ENCODE measurements around the gene SRSF11. TPM values are rescaled to one million over a fixed set of nuclear protein-coding genes. Genes with fewer than 3 reads are reported as not detected.
A peak's percentile ranks its signal among the peaks of the same experiment; 100 is the strongest.
"Not testable (repeated sequence)": the region's sequence is repeated elsewhere in the genome, so short reads cannot be mapped to it uniquely, and the experiment has no call there.

Gene SRSF11, protein sequence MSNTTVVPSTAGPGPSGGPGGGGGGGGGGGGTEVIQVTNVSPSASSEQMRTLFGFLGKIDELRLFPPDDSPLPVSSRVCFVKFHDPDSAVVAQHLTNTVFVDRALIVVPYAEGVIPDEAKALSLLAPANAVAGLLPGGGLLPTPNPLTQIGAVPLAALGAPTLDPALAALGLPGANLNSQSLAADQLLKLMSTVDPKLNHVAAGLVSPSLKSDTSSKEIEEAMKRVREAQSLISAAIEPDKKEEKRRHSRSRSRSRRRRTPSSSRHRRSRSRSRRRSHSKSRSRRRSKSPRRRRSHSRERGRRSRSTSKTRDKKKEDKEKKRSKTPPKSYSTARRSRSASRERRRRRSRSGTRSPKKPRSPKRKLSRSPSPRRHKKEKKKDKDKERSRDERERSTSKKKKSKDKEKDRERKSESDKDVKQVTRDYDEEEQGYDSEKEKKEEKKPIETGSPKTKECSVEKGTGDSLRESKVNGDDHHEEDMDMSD
- total RNA-seq (120 TPM), polyA plus RNA-seq (ENCODE audit: insufficient read depth in 1 of 8, insufficient read length in 8 of 8, low replicate concordance in 1 of 8) (100 to 1,000 TPM; 164 to 235 (median 179) TPM)
- long read RNA-seq, donor 1, partial matches to known transcripts, result 10 of 15 reads
- long read RNA-seq, donor 1, other reads (novel, unspliced or antisense), result 0 of 15 reads
- long read RNA-seq, donor 2, partial matches to known transcripts, result 0 of 5 reads
- long read RNA-seq, donor 2, other reads (novel, unspliced or antisense), result 0 of 5 reads
- long read RNA-seq, donor 3, full-length matches to known transcripts, result 20 of 80 reads
- long read RNA-seq, donor 3, partial matches to known transcripts, result 55 of 80 reads
- long read RNA-seq, donor 3, other reads (novel, unspliced or antisense), result 5 of 80 reads
- long read RNA-seq, donor 4, partial matches to known transcripts, result 0 of 4 reads
- long read RNA-seq, donor 4, other reads (novel, unspliced or antisense), result 0 of 4 reads
- long read RNA-seq, donor 5, full-length matches to known transcripts, result 38 of 220 reads
- long read RNA-seq, donor 5, partial matches to known transcripts, result 174 of 220 reads
- long read RNA-seq, donor 5, other reads (novel, unspliced or antisense), result 8 of 220 reads
- long read RNA-seq, donor 6, full-length matches to known transcripts, result 23 of 144 reads
- long read RNA-seq, donor 6, partial matches to known transcripts, result 121 of 144 reads
- long read RNA-seq, donor 6, other reads (novel, unspliced or antisense), result 0 of 144 reads
- long read RNA-seq, donor 7, full-length matches to known transcripts, result 23 of 70 reads
- long read RNA-seq, donor 7, partial matches to known transcripts, result 47 of 70 reads
- long read RNA-seq, donor 7, other reads (novel, unspliced or antisense), result 0 of 70 reads
- long read RNA-seq, donor 8, full-length matches to known transcripts, result 7 of 40 reads
- long read RNA-seq, donor 8, partial matches to known transcripts, result 33 of 40 reads
- long read RNA-seq, donor 8, other reads (novel, unspliced or antisense), result 0 of 40 reads
- long read RNA-seq, donor 9, full-length matches to known transcripts, result 12 of 37 reads
- long read RNA-seq, donor 9, partial matches to known transcripts, result 25 of 37 reads
- long read RNA-seq, donor 9, other reads (novel, unspliced or antisense), result 0 of 37 reads
- long read RNA-seq, donor 10, transcript SRSF11-201 (10 exons, 3,034 nt), result major isoform, 8 of 137 reads
- long read RNA-seq, donor 10, transcript SRSF11-206 (2 exons, 3,501 nt), result minor isoform, 6 of 137 reads
- long read RNA-seq, donor 10, transcript SRSF11-216 (3 exons, 784 nt), result minor isoform, 7 of 137 reads
- long read RNA-seq, donor 10, partial matches to known transcripts, result 111 of 137 reads
- long read RNA-seq, donor 10, other reads (novel, unspliced or antisense), result 0 of 137 reads
- long read RNA-seq, donor 11, transcript SRSF11-201 (10 exons, 3,034 nt), result major isoform, 9 of 67 reads
- long read RNA-seq, donor 11, partial matches to known transcripts, result 50 of 67 reads
- long read RNA-seq, donor 11, other reads (novel, unspliced or antisense), result 0 of 67 reads

DNA sequence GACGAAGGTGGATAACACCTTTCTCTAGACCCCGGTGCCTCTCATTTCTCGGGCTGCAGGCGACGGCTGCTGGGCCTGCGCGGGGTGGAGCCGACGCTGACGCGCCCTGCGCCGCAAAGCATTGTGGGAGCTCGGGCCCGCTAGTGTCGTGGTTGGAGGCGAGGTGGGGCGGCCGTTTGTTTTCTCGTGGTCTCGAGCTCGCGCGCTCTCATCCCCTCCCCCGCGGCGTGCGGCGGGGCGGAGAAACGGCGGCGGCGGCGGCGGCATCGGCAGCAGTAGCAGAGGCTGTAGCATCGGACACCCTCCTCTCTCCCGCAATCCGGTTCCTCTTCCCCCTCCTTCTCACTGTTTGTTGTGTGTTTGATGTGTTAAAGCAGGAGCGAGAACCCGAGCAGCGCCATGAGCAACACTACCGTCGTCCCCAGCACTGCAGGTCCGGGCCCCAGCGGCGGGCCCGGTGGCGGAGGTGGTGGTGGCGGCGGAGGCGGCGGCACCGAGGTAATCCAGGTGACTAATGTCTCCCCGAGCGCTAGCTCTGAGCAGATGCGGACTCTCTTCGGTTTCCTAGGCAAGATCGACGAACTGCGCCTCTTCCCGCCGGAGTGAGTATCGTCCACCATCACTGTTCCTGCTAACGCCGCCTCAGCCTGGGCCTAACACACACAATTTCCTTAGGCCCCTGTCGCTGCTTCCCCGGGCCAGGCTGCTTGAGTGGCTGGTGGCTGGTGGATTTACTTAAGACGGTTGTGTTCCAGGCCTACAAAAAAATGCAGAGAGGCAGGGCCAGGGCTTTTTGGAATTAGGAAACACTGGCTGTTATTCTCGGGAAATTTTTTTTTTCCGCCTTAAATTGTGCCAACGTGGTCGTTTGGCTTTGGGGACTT lies at the start of gene SRSF11:
Gene SRSF11, plus strand, starts transcription at position 143 of the 884 bp plus-strand sequence. Its CDS starts 257 bp downstream, at position 400.
- peaks cover 3% of the 10 kb centered on the region for H3K4me1 ChIP-seq (ENCODE audit: control insufficient read depth, insufficient read depth, low read length)
- no peaks in the 10 kb centered on the region for H3K27me3 ChIP-seq (ENCODE audit: control insufficient read depth, insufficient read depth, low read length)
- H3K27ac ChIP-seq (ENCODE audit: low read length), result peak within 1 kb of the TSS; percentile 96
- no peaks in the 10 kb centered on the region for H3K9me3 ChIP-seq (replicated peaks; ENCODE audit: control insufficient read depth, low read depth, low read length)
- under 1% methylated on average over 48 of the region's 74 CpGs for WGBS (ENCODE audit: insufficient coverage)
- DNase-seq, result peak; percentile 98
- peak within 1 kb of the TSS; percentile 58 for H3K4me3 ChIP-seq (ENCODE audit: low read length)
- peaks cover 15% of the 10 kb centered on the region for H3K36me3 ChIP-seq (ENCODE audit: control insufficient read depth, insufficient read depth, low read length)

- no CpG with 5 or more reads among the region's 1 CpG for WGBS (ENCODE audit: insufficient coverage)
- H3K36me3 ChIP-seq (ENCODE audit: control insufficient read depth, insufficient read depth, low read length), result peaks cover 3% of the 10 kb centered on the region
- H3K4me3 ChIP-seq (ENCODE audit: low read length), result no peak overlapping the region
- H3K9me3 ChIP-seq (replicated peaks; ENCODE audit: control insufficient read depth, low read depth, low read length), result no peaks in the 10 kb centered on the region
- no peak overlapping the region for H3K27ac ChIP-seq (ENCODE audit: low read length)
- H3K4me1 ChIP-seq (ENCODE audit: control insufficient read depth, insufficient read depth, low read length), result no peaks in the 10 kb centered on the region
- H3K27me3 ChIP-seq (ENCODE audit: control insufficient read depth, insufficient read depth, low read length), result no peaks in the 10 kb centered on the region
- no peak for DNase-seq
These were observed 49.7 kb upstream of the SRSF11 start for GRCh38 chr1:70171512-70171911.

GRCh38 chr1:70185181-70185580 lies 36.0 kb upstream of the SRSF11 start:
- not testable (repeated sequence) for H3K27ac ChIP-seq (ENCODE audit: low read length); H3K36me3 ChIP-seq (ENCODE audit: control insufficient read depth, insufficient read depth, low read length); H3K27me3 ChIP-seq (ENCODE audit: control insufficient read depth, insufficient read depth, low read length); H3K9me3 ChIP-seq (replicated peaks; ENCODE audit: control insufficient read depth, low read depth, low read length); H3K4me3 ChIP-seq (ENCODE audit: low read length); DNase-seq; H3K4me1 ChIP-seq (ENCODE audit: control insufficient read depth, insufficient read depth, low read length)
- no CpG with 5 or more reads among the region's 3 CpGs for WGBS (ENCODE audit: insufficient coverage)

GRCh38 chr1:70188522-70188921 lies 32.7 kb upstream of the SRSF11 start:
- no peak overlapping the region for H3K27ac ChIP-seq (ENCODE audit: low read length)
- no CpG with 5 or more reads among the region's 2 CpGs for WGBS (ENCODE audit: insufficient coverage)
- DNase-seq, result no peak
- H3K4me3 ChIP-seq (ENCODE audit: low read length), result no peak overlapping the region
- H3K36me3 ChIP-seq (ENCODE audit: control insufficient read depth, insufficient read depth, low read length), result peaks cover 4% of the 10 kb centered on the region
- no peaks in the 10 kb centered on the region for H3K27me3 ChIP-seq (ENCODE audit: control insufficient read depth, insufficient read depth, low read length)
- H3K9me3 ChIP-seq (replicated peaks; ENCODE audit: control insufficient read depth, low read depth, low read length), result no peaks in the 10 kb centered on the region
- H3K4me1 ChIP-seq (ENCODE audit: control insufficient read depth, insufficient read depth, low read length), result no peaks in the 10 kb centered on the region

GRCh38 chr1:70190180-70190579 lies 31.0 kb upstream of the SRSF11 start:
- Histone ChIP-seq H3K4me3 (ENCODE audit: low read length) (no peak overlapping the region), H3K36me3 (ENCODE audit: control insufficient read depth, insufficient read depth, low read length) (no peaks in the 10 kb centered on the region), H3K4me1 (ENCODE audit: control insufficient read depth, insufficient read depth, low read length) (no peaks in the 10 kb centered on the region), H3K27ac (ENCODE audit: low read length) (no peak overlapping the region), H3K27me3 (ENCODE audit: control insufficient read depth, insufficient read depth, low read length) (no peaks in the 10 kb centered on the region), H3K9me3 (replicated peaks; ENCODE audit: control insufficient read depth, low read depth, low read length) (no peaks in the 10 kb centered on the region)
- DNase-seq, result no peak

DNA sequence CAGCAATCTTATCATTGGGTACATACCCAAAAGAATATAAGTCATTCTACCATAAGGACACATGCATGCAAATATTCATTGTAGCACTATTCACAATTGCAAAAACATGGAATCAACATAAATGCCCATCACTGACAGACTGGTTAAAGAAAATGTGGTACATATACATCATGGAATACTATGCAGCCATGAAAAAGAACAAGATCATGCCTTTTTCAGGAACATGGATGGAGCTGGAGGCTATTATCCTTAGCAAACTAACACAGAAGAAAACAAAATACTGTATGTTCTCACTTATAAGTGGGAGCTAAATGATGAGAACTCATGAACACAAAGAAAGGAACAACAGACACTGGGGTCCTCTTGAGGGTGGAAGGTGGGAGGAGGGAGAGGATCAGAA lies 28.7 kb upstream of the SRSF11 start:
- H3K27me3 ChIP-seq (ENCODE audit: control insufficient read depth, insufficient read depth, low read length); H3K36me3 ChIP-seq (ENCODE audit: control insufficient read depth, insufficient read depth, low read length); H3K4me3 ChIP-seq (ENCODE audit: low read length); H3K4me1 ChIP-seq (ENCODE audit: control insufficient read depth, insufficient read depth, low read length); DNase-seq; H3K9me3 ChIP-seq (replicated peaks; ENCODE audit: control insufficient read depth, low read depth, low read length); H3K27ac ChIP-seq (ENCODE audit: low read length): not testable (repeated sequence)

- H3K9me3 ChIP-seq (replicated peaks; ENCODE audit: control insufficient read depth, low read depth, low read length), result no peaks in the 10 kb centered on the region
- no peak overlapping the region for H3K27ac ChIP-seq (ENCODE audit: low read length)
- H3K36me3 ChIP-seq (ENCODE audit: control insufficient read depth, insufficient read depth, low read length), result no peaks in the 10 kb centered on the region
- H3K27me3 ChIP-seq (ENCODE audit: control insufficient read depth, insufficient read depth, low read length), result no peaks in the 10 kb centered on the region
- DNase-seq, result no peak
- no peaks in the 10 kb centered on the region for H3K4me1 ChIP-seq (ENCODE audit: control insufficient read depth, insufficient read depth, low read length)
- no peak overlapping the region for H3K4me3 ChIP-seq (ENCODE audit: low read length)
These were observed 26.6 kb upstream of the SRSF11 start for GRCh38 chr1:70194601-70195000.

GRCh38 chr1:70195342-70195741 lies 25.8 kb upstream of the SRSF11 start:
- WGBS (ENCODE audit: insufficient coverage), result no CpG with 5 or more reads among the region's 4 CpGs
- Histone ChIP-seq H3K36me3 (ENCODE audit: control insufficient read depth, insufficient read depth, low read length) (no peaks in the 10 kb centered on the region), H3K27ac (ENCODE audit: low read length) (no peak overlapping the region), H3K9me3 (replicated peaks; ENCODE audit: control insufficient read depth, low read depth, low read length) (no peaks in the 10 kb centered on the region), H3K4me1 (ENCODE audit: control insufficient read depth, insufficient read depth, low read length) (no peaks in the 10 kb centered on the region), H3K27me3 (ENCODE audit: control insufficient read depth, insufficient read depth, low read length) (no peaks in the 10 kb centered on the region), H3K4me3 (ENCODE audit: low read length) (no peak overlapping the region)
- no peak for DNase-seq

Measured in muscle of leg (tissue), 16 donors.